ENCODE measurements around the gene PREX1.
A peak's percentile ranks its signal among the peaks of the same experiment; 100 is the strongest.

PREX1 gene

DNA sequence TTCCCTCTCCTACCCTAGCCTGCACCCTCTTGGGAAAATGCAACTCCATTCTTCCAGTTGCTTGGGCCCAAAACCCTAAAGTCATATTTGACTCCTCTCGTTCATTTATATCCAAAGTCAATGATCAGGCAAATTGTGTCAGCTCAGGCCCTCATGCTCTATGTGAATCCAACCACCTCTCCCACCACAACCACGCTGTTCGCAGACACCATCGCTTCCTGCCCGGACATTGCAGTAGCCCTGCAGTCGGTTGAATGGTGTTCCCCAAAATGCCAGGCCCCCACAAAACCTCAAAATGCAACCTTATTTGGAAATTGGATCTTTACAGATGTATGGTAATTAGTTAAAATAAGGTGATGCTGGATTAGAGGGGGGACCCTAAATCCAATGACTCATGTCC is 98.3 kb downstream of the PREX1 start:
- DNase-seq = no peak

DNA sequence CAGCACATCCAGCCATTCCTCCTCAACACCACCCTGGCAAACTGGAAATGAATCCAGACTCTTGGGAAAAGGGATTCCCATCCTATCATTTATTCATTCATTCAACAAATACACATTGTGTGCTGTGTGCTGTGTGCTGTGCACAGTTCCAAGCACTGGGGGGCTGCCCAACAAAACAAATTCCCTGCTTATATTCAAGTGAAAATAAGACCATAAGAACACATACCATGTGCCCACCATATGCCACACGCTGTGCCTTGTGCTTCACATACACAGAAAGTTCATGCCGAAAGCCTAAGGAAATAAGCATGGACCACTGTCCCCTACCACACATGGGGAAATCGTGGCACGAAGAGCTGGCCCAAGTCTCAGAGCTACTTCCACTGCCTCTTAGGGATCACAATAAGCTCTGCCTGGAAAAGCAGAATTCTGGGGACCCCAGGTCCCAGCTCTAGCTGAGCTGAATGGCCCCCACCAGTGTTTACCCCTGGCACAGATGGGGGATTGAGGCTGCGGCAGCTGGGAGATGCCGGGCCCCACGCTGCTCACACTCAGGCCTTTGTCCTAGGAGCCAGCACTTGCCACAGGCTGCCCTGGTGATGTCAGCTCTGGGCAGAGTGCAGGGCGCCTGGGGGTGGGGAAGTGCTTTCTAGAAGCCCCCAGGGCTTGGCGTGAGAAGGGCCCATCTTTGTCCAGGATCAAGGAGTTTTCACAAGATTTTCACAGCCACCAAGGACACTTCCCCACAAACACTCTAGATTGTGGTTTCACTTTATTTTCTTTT is 99.6 kb downstream of the PREX1 start:
- DNase-seq = peak; percentile 92

DNA sequence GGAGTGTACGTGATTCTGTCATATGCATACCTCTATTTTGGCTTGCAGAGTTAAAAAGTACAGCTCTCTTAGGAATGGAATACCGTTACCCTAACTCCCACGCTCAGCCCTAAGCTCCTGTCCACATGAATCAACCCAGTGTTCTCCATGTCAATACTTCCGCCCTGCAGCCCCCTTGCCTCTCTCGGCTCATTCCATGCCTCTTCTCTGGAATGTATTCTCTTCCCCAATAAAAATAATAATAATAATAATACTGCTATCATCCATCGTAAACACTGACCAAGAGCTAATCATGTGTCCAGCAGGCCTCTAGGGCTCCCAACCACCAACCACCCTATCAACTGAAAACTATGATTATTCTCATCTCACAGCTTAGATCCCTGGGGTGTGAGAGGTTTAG is 100.6 kb downstream of the PREX1 start:
- DNase-seq = no peak

DNA sequence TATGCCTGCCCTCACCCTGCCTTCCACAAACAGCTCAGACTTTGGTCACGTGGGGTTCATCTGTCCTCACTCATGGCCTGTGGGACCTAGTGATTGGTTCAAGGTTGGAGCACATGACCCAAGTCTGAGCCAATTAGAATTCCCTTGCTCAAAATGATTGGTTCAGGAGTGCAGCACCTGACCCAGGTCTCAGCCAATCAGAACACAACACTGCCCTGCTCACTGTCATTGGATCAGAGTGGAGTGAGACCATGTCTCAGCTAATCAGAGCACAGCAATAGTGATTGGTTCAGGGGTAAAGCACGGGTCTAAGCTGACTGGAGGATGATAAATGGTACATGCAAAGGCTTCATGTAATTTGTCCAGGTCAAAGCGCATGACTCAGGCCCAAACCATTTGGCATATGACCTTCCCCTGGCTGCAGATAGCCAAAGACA is 102.2 kb downstream of the PREX1 start:
- no peak for DNase-seq

DNA sequence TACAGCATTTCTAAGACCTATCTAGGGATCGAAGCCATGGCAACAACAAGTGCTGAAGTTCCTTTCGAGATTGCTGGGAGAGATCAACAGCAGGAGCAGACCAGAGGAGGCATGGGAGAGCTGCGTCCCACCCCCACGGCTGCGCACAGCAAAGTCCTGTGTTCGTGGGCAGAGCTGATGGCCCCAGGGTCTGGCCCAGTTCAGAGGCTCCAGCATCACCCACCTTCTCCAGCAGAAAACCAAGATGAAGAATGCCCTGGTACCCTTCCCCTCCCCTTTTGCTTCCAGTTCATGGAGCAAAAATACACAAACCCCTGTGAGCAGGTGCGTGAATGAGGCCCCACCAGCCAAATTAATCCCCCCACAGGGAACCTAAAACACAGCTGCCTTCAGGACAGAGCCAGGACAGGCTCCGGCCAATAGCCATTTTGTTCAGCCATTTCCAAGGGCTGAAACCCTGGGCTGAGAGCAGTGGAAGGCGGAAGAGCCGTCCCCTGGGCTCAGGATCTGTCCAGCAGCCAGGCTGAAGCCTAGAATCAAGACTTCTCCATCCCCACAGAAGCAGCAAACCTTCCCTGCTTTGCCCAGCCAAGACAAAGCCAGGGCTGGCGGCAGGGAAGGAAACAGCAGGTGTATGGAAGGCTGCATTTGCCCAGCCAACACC is 102.8 kb downstream of the PREX1 start:
- no peak for DNase-seq

DNA sequence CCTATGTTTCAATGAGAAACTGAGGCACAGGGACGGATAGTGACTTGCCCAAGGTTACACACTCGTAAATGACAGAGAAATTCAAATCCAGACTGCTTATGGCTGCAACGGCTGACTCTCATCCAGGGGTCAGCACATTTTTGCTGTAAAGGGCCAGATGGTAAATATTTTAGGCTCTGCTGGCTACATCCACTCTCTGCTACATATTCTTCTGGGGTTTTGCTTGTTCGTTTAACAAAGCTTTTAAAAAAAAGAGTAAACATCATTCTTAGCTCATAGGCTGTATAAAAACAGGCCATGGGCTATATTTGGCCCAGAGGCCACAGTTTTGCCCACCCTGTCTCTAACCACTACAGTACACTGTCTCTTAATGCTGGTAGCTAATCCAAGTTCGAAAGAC is 103.4 kb downstream of the PREX1 start:
- DNase-seq = no peak

DNA sequence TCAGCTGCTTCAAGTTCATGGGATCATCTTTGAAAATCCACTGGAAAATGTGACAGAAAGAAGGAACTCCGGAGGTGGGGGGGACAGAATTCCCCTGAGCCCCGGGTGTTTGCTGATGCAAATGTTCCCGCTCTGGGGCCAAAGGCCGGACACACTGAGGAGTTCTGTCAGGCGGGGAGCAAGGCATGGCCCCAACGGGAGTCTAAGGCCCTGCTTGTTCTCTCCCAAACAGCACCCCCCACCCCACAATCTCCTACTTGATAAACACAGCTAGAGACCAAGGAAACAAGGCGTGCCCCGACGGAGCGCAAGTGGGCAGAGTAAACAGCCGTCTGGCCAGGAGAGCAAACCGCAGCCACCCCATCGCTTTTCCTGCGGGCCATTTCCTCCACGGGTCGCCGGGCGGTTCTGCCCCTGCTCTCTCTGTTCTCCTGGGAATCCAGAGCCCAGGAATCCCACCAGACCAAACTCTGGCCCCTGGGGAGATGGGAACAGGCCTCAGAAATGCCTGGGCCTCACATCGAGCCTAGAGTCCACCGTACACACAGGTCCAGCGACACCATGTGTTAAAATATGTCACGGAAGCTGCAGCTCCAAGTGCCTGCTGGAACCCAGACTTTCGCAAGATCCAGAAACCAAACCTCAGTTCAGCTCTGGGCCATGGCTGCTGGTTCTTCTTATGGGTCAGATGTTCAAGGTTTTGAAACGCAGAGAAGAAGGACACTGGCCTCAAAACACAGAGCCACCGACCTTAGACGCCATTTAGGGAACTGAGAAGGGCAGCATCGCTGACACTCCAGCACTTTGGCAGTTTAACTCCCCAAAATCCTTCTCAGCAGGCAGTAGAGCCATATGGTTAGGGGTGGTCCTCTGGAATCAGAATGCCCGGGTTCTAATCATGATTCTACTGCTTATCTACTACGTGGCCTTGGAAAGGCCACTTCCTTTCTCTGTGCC is 104.2 kb downstream of the PREX1 start:
- DNase-seq = peak; percentile 55 to 69

DNA sequence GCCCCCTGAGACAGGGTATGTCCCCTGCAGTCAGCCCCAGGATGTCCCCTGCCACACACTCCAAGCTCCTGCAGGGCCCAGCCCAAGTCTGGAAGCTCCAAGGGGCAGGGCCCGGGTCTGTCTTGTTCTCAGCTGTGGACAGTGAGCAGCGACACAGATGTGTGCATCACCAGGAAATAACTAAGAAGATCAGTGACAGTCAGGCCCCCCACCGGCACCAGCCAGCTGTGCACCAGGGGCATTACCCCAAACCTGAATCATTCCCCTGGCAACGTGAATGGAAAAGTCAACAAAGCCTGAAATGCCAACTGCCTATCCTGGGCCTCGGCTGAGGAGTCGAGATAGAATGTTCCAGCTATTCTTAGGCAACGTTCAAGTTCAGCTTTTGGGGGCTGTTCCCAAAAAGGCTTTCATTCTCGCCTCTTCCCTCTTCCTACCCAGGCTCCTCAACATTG is 105.0 kb downstream of the PREX1 start:
- DNase-seq = peak in 1 of 2 donors; percentile 34

DNA sequence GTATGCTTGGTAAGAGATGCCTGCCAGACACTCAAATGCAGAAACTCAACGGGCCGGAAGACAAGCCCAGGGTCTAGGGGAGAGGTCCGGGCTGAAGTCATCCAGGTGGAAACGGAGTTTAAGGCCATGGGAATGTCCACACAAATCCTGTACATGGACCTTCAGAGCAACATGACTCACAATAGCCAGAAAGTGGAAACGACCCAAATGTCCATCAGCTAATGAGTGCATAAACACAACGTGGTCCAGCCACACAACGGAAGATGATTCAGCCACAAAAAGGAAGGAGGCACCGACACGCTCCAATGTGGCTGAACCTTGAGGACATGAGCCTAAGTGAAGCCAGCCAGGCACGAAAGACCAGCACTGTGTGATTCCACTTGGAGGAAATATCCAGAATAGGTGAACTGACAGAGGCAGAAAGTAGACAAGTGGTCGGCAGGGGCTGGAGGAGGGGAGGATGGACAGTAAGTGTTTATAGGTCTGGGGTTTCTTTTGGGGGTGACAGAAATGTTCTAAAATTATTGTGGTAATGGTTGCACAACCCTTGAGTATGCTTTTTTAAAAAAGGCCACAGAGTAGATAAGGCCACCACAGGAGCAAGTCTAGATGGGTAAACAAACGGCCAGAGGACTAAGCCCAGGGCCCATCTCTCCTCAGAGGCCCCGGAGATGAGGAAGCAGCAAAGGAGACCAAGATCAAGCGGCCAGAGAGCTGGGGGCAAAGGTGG is 105.6 kb downstream of the PREX1 start:
- peak in 1 of 2 donors; percentile 43 for DNase-seq

DNA sequence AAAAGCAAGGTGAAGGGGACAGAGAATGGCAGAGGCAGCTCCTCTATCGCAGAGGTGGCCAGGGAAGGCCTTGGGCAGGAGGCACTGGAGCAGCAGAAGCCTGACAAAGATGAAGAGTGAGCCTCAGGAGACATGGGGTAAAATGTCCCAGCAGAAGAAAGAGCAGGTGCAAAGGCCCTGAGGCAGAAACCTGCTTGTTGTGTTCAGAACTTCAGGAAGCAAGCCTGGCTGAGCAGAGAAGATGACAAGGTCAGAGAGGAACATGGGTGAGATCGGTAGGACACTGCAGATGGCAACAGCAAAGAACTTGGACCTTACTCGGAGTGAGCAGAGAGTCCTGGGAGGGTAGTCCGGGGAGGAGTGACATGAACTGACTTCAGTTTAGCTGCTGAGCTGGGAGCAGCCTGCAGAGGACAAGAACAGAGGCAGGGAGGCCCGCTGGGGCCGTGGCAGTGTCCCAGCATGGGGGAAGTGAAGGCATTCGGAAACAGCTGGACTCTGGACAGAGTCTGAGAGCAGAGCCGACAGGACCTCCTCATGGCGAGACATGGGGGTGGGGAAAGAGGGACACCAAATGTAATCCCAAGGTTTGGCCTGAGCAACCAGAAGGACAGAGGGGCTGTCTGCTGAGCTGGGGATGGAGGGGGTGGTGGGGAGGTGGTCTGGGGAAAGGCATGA is 106.3 kb downstream of the PREX1 start:
- peak in 1 of 2 donors; percentile 43 for DNase-seq

DNA sequence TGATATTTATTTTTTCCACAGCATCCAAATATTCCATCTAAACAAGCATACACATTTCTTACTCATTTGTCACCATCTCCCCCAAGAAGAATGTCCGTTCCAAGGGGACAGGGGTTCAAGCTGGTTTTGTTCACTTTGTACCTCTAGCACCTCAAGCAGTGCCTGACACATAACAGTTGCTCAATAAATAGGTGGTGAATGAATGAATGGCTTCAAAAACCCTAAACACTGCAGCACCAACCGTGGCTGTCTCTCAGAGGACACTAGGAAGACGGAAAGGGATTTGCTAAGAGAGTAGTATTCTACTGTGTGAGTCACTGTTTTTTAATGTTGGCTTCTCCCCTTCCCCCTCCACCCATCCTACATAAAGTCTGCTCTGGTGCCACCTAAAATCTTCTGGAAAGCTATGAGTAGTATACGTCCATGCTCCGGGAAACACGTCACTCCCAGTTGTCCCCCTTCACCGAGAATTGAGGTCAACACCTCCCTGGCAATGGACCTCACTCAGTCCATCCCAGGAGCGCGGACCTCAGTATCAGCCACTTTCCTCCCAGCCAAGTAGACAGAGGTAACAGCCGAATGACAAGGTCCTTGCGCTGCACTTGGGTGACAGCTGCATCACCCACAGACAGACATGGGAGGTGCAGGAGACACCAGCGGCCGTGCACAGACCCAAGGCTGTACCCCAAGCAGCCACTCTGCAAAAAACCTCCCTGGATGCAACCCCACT is 107.4 kb downstream of the PREX1 start:
- DNase-seq = no peak

DNA sequence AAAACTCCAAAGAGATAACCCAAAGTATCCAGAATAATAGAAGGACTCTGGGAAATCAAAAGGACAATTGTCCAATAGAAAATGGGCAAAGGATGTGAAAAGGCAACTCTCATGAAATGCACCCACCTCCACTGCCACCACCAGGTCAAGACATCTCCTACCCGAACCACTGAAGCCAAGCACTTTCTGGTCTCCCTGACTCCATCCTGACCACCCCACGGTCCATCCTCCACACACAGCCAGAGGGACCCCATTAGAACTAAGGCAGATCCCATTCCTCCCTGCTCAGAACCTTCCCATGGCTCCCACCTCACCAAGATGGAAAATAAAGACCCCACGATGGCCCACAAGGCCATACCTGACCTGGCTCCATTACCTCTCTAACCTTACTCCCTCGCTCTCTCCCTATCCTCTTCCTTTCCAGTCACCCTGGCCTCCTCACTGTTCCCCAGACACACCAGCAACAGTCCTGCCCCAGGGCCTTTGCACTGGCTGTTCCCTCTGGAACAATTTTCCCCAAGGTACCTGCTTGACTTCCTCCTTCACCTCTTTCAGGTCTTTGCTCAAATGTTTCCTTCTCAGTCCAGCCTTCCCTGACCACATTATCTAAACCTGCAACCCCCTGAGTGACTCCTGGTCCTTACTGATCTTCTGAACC is 108.1 kb downstream of the PREX1 start:
- no peak for DNase-seq

DNA sequence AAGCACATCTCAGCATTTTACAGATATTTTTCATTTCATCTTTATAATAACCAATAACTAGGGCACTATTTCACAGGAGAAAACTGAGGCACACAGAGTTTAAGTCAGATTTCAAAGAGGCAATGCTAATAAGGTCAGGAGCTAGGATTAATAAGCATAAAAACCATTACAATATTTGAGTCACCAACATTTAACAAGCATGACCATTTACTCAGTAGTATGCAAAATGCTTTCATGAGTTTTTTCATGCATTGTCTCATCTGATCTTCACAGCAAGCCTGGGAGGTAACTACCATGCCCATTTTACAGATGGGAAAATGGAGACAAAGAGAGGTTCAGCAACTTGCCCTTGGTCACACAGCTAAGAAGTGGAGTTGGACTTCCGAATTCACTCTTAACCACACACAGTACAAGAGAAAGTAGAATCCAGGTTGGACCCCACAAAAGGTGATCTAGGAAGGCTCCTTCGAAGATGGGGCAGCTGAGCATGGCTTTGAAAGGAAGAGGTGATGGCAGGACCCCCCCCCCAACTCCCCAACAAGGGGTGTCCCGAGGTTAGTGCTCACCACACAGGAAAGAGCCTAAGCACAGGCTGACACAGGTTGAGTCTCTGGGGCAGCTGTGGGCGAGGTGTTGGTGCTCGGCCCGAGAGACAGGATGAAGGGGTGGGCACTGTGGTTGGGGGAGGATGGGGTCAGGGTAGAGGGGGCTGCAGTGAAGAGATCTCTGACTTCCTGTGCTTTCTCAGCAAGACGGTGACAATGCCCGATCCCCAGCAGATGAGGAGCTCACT is 108.8 kb downstream of the PREX1 start:
- DNase-seq = no peak

DNA sequence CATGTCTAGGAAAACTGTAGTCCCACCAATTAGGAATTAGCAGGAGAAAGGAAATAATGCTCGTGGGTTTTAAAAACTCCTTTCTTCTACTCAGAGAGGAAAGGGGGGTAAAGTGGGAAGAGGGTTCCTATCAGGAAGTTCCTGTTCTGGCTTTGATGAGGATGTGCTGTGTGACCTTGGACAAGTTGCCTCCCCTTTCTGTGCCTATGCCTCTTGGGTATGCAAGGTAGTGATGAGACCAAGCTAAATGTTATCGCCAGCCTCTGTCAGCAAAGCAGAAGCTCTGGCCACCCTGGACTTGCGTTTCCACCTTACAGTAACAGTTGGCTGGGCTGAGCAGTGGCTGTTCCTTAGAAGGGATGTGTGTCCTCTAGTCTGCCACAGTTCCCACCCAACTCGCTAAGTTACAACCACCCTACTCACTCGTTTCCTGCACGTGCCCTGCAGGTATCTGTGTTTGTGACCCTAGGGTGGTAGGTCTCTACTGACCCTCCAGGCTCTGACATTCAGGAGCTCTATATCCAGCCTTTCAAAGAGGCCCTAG is 110.0 kb downstream of the PREX1 start:
- no peak for DNase-seq

DNA sequence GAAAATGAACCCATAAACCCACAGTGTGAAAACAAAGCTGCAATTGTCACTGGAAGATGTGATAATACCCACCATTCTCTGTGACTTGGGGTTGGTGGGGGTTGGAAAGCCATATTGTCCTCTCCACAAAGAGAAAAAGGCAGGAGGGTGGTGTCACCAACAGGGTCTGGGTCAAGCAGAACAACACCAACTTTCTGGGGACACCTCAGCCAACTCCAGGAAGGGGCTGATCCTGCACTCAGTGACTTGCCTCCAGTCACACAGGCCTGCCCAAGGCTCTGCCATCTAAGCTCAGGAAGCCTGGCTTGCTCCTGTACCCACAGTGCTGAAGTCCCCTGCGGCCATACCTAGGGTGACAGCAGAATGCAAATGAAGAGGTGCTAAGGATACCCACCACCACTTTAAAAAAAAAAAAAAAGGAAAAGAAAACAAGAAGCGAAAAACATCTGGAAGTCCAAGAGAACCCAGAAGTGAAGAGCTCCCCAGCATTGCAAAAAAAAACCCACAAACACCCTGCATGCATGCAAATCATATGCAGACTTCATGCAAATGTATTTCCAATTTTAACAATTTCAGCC is 110.6 kb downstream of the PREX1 start:
- DNase-seq = peak in 1 of 2 donors; percentile 43

DNA sequence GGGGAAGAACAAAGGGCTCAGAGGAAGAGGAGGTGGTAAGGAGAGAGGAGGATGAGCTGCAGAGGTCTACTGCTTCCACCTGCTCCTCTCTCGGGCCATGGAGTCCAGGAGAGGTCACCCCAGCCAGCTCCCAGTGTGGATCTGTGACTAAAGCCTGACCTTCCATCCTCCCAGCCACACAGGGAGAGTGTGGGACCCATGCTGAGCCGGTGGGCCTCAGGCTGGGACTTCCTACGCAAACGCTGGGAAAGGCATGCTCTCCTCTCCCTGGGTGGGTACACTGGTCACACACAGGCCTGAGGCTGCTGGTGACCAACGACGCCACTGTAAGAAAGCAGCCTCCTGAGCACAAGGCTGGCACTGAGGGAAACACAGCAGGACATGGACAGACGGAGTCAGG is 111.3 kb downstream of the PREX1 start:
- DNase-seq = peak in 1 of 2 donors; percentile 39

DNA sequence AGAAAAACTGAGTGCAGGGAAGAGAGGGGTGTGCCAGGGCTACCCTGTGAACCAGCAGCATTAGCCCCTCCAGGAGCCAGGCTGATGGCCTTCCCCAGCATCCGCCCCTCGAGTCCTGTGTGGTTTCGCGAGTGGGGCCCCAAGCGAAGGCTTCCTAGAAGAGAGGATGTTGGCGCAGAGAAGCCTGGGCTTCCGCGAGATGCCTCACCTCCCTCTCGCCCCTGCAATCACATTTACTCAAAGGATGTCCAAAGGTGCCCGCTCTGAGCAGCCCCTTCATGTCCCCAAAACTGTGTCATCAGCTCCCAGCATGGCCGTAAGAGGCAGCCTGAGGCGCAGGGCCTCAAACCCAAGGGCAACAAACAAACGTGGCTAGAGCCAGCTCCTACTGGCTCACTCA is 111.7 kb downstream of the PREX1 start:
- no peak for DNase-seq

DNA sequence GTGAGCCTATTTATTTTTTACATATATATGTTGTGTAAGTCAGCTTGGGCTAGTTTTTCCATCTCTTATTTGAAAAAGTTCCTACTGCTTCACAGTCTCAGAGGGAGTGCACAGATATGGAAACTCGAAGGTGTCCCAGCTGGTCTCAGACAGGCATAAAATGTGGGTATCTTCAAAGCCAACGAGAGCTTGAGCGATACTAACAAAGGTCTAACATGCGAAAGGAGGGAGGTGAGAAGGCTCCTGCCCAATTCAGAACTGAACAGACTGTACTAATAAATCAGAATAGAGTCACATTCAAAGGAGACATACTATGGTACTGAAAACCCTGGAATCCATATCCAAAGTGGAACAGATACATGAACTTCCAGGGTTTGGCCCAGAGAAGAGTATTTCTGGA is 113.0 kb downstream of the PREX1 start:
- DNase-seq = no peak

Data from hippocampal formation (tissue), 2 donors.